HG02943 (cell line): ENCODE results near the gene NPAS3.

Source experiments
- ATAC-seq: cut with Tn5 transposase; IDR thresholded peaks from one replicate; pipeline ENCODE4 v1.9.1; 2021; ENCODE audit warnings: mild to moderate bottlenecking, low read depth, moderate library complexity; ENCODE audit not compliant: unreplicated experiment

NPAS3 gene

DNA sequence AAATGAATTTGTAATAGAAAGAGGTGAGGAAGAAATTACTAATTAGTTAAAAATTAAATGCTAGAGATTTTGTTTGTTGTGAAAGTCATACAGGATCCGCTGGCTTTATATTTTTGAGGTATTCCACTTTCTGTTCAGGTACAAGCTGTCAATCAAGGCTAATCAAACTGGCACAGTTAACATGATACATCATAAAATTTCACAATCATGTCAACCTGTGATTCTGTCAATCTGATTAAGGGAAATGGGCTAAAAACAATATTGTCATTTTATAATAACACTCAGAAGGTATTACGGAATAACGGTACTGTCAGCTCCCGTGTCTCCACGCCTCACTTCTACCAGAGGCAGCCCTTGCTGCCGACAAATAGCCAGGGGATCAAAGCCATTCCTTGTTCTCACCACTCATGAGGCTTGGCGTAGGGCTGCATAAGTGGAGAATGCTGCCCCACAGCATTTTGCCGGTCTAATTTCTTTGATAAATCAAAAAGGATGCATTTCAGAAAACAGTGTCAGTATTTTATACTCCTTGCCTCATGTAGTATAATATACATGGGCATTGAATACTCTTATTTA, 352.9 kb downstream of the NPAS3 start:
- no peak for ATAC-seq

GRCh38 chr14:33294419-33294818, 355.7 kb downstream of the NPAS3 start:
- ATAC-seq = no peak

DNA sequence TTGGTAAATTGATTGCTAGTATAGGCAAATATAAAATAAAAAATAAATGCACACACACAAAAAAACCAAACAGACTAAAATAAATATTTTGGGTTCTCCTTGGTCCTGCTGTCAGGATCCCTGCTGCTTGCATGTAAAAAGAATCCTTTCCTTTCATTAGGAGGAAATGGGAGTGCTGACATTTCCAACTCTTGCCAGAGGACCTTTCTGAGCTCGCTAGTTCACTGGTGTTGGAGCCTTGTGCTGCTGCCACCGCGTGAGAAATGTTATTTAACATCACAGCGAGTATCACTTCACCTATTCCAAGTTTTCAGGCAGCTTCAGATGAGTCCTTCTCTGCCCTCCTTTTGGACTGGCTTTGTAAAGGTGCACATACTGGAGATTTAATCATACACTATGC, 358.9 kb downstream of the NPAS3 start:
- ATAC-seq = no peak

- ATAC-seq = no peak
Measured at GRCh38 chr14:33307691-33308251, 369.1 kb downstream of the NPAS3 start.

DNA sequence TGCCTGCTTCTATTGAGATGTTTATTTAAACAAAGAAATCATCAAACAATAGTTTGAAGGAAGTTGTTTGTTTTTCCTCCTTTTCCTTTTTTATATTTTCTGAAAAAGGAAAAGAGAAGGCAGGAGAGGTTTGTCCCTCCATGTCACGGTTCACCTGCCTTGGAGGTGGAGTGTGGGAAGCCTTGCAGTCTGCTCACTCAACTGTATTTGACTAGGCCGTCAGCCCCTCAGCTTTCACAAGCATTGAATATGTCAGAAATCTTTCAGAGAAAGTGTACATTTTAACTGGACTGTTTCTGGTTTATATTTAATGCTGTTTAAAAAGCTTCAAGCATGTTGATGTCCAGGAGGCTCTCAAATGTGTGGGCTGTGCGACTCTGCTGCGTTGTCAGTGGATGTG, 370.4 kb downstream of the NPAS3 start:
- ATAC-seq = no peak

DNA sequence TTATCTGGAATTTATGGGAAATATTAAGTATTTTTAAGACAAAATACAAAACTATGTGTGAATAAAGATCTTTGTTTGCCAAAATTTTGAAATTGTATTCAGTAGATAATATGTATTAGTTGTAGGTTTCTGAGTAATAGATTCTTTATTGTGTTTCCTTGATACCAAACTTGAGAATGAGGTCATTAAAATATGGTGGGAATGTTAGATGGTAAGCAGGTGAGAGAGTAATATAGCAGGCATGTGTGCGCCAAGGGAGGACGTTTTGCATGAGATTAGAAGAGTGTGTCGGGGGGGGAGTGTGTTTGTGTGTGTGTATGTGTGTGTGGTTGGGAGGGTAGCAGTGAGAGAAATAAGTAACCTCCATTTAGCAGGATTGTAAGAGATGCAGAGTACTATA, 376.5 kb downstream of the NPAS3 start:
- ATAC-seq = no peak

DNA sequence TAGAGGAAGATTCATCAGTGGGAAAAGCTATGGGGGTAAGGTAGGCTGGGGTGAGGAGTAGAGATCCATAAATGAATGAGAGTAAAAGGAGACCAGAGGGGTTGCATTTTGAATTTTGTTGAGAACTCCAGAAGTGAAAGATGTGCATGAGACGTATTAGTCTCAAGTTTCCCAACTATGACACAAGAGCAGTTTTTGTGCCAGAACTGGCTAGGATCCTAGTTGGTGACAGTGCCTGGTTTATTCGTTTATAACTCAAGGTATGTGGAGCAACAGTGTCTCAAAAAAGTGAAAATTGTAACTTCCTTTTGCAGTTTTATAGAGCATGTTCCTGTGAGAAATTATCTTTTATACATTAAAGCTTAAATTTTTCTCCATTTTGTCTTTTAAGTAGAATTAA, 377.0 kb downstream of the NPAS3 start:
- ATAC-seq = no peak

DNA sequence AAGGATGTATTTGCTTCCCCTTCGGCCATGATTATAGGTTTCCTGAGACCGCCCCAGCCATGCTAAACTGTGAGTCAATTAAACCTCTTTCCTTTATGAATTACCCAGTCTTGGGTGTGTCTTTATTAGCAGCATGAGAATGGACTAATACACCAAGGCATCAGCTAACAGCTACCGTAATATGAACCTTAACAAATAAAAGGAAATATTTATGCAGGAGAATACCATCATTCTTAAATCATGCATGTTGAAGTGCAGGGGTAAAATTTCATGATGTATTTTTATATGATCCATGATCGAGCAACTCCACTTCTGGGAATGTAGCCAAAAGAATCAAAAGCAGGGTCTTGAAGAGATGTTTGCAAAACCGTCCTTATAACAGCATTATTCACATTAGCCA, 379.0 kb downstream of the NPAS3 start:
- ATAC-seq = no peak

DNA sequence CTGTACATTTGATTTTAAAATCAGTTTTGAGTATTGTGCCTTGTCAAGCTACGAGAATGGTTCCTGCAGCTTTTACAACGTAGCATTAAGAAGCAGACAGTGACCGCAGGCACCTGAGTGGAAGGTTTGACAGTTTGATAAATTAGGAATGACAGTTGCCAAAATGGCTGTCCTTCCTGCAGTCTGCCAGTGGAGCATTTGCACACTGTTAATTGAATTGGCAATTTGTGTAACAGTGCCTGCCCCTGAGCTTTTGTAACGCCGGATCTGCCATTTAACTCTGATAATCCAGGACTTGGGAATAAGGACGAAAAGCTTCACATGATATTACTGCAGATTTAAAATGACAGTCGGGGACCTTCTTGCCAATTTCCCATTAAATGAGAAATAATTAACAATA, 385.3 kb downstream of the NPAS3 start:
- no peak for ATAC-seq

GRCh38 chr14:33331176-33331949, 392.7 kb downstream of the NPAS3 start:
- no peak for ATAC-seq

DNA sequence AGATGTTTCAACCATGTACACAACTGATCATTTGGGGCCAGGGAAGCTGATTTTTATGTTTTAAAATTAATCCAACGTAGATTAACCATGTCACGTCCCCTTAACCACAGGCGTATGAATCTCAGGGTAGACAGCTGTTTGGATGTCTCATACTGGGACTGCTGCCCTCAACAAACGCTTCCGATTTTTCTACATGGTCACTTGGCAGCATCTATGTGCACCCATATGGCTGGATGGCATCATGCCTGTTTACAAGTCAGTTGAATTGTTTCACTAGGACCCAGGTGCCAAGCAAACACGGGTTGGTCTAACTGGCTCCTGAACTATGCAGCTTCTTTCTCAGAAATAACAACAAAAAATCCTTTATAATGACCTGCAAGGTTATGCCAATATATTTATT, 393.8 kb downstream of the NPAS3 start:
- no peak for ATAC-seq

- ATAC-seq = no peak
Measured at GRCh38 chr14:33335366-33335765, 396.7 kb downstream of the NPAS3 start.

GRCh38 chr14:33342299-33342974, 403.8 kb downstream of the NPAS3 start:
- no peak for ATAC-seq

GRCh38 chr14:33343016-33343415, 404.3 kb downstream of the NPAS3 start:
- ATAC-seq = no peak

GRCh38 chr14:33347796-33348195, 409.1 kb downstream of the NPAS3 start:
- ATAC-seq = no peak

GRCh38 chr14:33348510-33348909, 409.8 kb downstream of the NPAS3 start:
- no peak for ATAC-seq

DNA sequence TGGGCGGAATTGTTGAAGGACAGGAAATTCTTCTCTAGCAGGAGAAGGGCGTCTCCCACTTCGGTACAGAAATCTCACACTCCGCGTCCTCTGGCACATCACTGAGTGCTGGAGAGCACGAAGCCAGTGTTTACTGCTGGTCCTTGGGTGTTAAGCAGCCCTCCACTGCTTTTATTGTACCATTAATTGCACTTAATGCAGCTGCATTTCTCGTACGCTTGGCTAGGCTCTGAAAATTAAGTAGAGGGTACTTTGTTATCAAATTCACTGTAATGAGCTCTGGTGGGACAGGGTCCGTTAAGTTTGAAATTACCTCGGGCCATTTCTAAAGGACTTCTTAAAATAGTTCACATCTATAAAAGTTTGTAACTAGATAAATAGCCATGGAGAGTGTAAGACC, 411.2 kb downstream of the NPAS3 start:
- ATAC-seq = no peak

DNA sequence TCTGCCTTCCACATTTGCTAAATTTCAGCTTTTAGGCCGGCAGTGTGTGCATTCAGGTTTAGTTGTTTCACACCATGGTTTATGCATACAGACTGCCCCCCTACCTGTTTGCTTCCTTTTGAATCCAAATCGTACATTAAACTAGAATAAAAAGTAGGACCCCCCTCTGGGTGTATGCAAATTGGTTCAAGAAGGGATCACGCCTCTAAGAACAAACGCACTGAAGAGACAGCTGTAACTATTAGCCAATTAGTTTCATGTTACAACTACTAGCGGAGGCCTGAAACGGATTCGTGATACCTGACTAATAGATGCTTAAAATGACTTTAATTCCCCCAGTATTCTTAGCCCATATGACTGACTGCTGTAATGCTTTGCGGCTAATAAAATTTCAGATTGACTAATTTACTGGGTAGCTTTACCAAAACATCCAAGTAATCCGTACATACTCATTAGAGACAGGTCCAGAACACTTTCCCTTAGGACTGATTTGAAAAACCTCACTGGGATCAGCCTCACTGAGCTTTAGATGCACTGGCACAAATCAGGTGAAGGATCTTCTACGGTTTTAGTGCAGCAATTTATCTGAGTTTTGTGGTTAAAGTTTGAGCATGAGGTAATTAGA, 411.8 kb downstream of the NPAS3 start:
- no peak for ATAC-seq

GRCh38 chr14:33352821-33353220, 414.1 kb downstream of the NPAS3 start:
- ATAC-seq = no peak

DNA sequence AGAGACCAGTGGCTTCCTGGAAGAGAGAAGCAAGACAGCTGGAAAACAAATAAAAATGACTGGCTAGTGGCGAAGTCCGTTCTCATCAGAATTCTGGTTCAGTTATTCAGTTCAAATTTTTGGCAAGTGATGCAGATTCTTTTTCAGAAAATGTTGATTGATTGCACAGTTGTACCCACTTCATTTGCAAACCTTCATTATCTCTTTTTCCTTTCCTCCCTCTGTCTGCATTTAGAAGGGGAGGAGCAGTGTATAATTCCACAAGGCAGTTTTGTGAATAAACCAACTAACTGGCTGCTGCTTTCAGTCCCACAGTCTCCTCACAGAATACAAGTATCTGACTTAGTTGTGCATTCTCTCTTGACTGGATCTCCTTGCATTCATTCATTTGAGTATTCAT, 417.5 kb downstream of the NPAS3 start:
- no peak for ATAC-seq
